Fibroblast of skin of right biceps (primary cell): ENCODE results near the gene NMD3.
A peak's percentile ranks its signal among the peaks of the same experiment; 100 is the strongest.

Experiments
- DNase-seq: peaks from one replicate; pipeline ENCODE4 v3.0.0-alpha.2; 2013

The NMD3 gene

DNA sequence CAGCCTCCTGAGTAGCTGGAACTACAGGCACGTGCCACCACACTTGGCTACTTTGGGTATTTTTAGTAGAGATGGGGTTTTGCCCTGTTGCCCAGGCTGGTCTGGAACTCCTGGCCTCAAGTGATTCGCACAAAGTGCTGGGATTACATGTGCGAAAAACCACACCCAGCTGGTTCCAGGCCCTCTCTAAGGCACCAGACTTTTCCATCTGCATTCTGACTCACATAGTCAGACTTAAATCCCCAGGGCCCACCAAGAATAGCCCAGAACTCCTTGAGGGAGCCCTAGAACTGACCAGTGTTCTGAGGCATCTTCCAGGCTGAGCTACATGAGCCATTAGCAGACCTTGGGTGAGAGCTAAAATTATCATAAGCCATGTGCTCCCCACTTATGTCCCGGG is 68.1 kb downstream of the NMD3 start:
- DNase-seq, result no peak

DNA sequence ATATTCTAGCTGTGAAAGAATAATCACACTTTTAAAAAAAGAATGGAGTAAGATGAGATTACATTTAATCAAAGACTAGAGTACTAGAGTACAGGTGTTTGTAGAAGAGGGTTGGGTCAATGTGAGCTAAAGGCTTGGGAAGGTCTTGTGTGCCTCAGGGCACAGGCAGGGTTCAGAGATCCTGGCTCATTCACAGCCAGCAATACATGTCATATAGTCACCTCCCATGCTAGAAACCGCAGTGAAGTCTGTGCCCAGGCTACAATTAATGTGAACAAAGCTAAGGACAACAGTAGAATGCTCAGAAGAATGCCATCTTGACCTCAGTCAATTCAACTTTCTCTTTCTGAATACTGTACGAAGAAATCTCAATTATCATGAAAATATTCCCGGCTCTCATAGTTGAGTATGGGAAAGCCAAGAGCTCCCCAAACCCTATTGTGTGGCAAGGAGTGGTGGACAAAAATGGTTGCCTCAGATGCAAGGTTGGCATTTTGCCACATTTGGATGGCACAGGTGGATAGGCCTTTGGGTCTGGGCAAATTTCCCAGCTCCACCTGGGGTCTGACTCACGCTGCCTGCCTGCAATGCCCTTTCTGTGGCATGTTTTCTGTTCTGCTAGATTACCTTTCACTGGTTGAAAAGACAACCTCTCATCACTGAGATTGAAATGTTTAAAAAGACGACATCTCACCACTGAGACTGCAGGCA is 70.2 kb downstream of the NMD3 start:
- DNase-seq, result no peak

DNA sequence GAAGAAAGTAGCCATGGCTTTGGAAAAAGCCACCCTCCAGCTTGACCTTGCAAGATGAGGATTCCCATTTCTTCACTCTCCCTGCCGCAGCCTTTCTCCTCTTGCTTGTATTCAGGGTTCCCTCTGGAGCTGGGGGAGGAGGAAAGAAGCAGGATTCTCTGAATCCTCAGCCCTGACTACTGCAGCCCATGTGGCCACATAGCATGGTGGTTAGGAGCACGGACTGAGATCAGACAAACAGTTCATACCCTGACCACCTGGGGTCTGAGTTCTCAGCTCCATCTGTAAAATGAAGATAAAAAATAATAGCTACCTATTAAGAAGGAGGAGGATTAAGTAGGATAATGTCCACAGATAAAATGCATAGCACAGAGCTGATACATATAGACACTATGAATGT is 72.3 kb downstream of the NMD3 start:
- DNase-seq, result no peak

DNA sequence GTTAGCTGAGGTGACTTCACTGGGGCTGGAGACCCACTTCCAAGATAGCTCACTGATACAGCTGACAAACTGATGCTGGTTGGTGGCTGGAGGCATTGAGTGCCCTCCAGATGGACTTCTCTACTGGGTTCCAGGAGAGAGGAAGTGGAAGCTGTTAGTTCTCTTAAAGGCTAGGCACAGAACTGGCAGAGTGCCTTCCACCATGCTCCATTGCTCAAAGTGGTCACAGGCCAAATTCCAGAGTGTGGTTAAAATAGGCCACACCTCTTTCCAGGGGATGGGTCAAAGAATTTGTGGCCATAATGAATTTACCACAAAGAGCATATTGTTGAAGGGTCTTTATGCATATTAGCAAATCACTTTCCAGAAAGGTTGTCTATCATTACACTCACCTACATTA is 74.2 kb downstream of the NMD3 start:
- DNase-seq, result peak; percentile 13

DNA sequence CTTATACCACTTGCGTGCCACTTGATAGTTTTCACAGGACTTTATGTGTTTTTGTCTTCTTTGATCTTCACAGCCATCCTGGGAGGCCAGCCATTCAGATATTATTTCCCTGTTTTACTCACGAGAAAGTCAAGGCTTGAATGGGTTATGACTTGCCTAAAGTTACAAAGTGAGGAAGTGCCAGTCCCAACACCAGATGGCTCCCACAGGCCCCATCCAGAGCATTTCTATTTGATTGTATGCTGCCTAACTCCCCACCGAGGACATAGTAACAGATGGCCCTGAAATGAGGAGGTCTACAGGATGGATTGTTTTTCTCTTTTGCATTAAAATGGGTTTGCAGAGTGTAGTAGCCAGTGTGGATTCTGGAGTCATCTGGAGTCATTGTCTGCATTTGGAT is 75.7 kb downstream of the NMD3 start:
- no peak for DNase-seq
